ENCODE measurements around the gene TAS1R3.
"Not testable (repeated sequence)": the region's sequence is repeated elsewhere in the genome, so short reads cannot be mapped to it uniquely, and the experiment has no call there.

TAS1R3 gene

GRCh38 chr1:1354271-1355247 is 23.5 kb downstream of the TAS1R3 start:
- no peak for DNase-seq

- no peak for DNase-seq
Observed at GRCh38 chr1:1355416-1355815, 24.3 kb downstream of the TAS1R3 start.

GRCh38 chr1:1356166-1356795 is 25.2 kb downstream of the TAS1R3 start:
- DNase-seq: no peak

- no peak for DNase-seq
Observed at GRCh38 chr1:1356796-1357401, 25.8 kb downstream of the TAS1R3 start.

- no peak for DNase-seq
Observed at GRCh38 chr1:1357871-1358432, 26.9 kb downstream of the TAS1R3 start.

- DNase-seq: no peak
Observed at GRCh38 chr1:1358433-1359271, 27.6 kb downstream of the TAS1R3 start, which contains the start of gene MXRA8. Gene MXRA8 (minus strand): TSS chr1:1358555. CDS start chr1:1358504, 51 bp downstream.

GRCh38 chr1:1359308-1359663 is 28.2 kb downstream of the TAS1R3 start:
- no peak for DNase-seq

GRCh38 chr1:1359664-1360468 is 28.8 kb downstream of the TAS1R3 start:
- DNase-seq: no peak

- no peak for DNase-seq
Observed at GRCh38 chr1:1360506-1361169, 29.6 kb downstream of the TAS1R3 start.

- no peak for DNase-seq
Observed at GRCh38 chr1:1361233-1361981, 30.3 kb downstream of the TAS1R3 start.

- DNase-seq: no peak
Observed at GRCh38 chr1:1361982-1362423, 30.9 kb downstream of the TAS1R3 start.

- DNase-seq: no peak
Observed at GRCh38 chr1:1364266-1364665, 33.2 kb downstream of the TAS1R3 start.

GRCh38 chr1:1365875-1366698 is 35.0 kb downstream of the TAS1R3 start:
- no peak for DNase-seq

- no peak for DNase-seq
Observed at GRCh38 chr1:1366699-1367066, 35.6 kb downstream of the TAS1R3 start.

- no peak for DNase-seq
Observed at GRCh38 chr1:1367315-1367714, 36.2 kb downstream of the TAS1R3 start.

- not testable (repeated sequence) for DNase-seq
Observed at GRCh38 chr1:1370094-1370493, 39.0 kb downstream of the TAS1R3 start.

GRCh38 chr1:1370771-1371300 is 39.8 kb downstream of the TAS1R3 start:
- no peak for DNase-seq

GRCh38 chr1:1371364-1371745 is 40.3 kb downstream of the TAS1R3 start:
- no peak for DNase-seq

All from NCI-H2171 (cell line).